ENCODE measurements around the gene HOMER1.

HOMER1 gene, protein sequence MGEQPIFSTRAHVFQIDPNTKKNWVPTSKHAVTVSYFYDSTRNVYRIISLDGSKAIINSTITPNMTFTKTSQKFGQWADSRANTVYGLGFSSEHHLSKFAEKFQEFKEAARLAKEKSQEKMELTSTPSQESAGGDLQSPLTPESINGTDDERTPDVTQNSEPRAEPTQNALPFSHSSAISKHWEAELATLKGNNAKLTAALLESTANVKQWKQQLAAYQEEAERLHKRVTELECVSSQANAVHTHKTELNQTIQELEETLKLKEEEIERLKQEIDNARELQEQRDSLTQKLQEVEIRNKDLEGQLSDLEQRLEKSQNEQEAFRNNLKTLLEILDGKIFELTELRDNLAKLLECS

DNA sequence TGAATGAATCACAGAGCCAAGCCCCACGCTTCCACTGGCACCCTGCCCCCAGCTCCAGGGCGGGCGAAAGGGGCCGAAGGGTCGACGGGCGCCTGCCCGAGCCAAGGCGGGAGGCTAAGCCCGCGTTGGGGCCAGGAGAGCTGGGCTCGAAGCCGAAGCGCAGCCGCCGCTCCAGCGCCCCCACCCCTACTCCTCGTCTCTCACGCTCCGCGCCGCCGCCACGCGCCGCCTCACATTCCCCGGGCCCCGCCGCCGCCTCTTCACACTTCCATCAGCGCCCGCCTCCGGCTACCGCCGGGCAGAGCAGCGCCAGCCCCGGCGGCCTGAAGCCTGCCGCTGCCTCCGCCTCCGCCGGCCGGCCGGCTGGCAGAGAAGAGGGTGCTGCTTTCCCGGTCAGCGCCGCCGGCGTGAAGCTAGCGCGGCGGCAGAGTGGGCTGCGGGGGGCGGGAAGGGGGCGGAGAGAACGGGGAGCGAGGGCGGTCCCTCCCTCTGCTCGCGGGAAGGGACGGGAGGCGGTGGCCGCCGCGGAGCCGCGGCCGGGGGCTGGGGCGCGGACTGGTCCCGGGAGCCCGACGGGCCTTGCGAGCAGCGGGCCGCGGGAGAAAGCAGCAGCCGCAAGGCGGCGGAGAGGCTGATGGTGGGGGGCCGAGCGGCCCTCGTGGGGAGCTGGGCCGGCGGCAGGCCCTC, at the start of gene HOMER1:
Gene HOMER1, minus strand, starts transcription at position 431 of the 687 bp plus-strand sequence. CDS start 1,360 bp downstream, outside the sequence.
- DNase-seq (ENCODE audit: low read depth) = peak; percentile 59

DNA sequence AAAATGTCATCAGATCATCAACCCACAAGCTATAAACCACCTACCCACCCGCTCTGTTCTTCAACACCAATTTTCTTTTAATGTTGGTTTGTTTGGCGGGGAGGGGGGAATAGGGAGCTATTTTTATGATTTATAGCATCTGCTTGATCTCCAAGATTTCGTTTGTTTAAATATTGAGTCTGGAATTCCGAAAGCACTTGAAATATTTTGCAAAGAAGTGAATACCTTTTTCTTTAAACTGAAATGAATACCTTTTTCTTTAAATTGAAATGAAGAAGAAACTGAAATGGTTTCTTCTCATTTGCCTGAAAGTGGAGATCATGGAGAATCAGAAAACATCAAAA, 49.3 kb upstream of the HOMER1 start:
- DNase-seq (ENCODE audit: low read depth) = no peak

DNA sequence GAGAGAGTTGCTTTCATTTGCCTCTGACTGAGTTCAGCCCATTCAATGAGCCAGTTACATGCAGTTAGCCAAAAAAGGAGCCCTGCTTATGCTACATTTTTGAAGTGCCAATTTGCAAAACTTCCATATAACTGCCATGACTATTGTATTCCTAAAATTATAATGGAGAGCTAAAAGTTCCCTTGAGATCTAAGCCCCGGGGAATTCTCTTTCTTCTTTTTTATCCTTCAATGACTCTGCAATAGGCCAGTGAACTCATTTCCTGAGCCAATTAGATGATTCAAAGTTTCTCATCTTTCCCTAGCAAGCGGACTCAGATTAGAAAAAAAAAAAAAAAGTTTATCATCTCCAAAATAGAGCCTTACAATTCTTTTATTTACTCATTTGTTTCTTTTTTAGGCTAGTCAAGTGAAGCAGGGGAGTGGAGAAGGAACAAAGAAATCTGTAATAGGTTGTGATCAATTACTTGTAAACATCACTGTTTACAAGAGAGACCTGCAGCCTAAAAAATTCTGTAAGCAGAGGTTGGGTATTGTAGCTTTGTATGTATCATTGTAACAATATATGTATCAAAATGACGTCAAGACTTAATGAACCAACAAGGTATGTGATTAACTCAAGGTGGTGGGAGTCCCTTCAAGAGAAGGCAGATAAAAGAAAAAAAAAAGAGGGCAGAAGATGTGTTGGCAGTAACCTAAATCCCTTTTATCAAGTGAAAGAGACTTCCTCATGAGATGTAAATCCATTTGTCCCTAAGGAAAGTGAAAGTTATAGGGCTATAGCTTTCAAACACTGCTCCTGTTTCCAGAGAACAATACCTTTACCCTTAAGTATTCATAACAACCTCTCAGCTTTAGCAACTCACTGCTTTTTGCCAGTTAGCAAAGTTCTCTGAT, 48.7 kb upstream of the HOMER1 start:
- no peak for DNase-seq (ENCODE audit: low read depth)

DNA sequence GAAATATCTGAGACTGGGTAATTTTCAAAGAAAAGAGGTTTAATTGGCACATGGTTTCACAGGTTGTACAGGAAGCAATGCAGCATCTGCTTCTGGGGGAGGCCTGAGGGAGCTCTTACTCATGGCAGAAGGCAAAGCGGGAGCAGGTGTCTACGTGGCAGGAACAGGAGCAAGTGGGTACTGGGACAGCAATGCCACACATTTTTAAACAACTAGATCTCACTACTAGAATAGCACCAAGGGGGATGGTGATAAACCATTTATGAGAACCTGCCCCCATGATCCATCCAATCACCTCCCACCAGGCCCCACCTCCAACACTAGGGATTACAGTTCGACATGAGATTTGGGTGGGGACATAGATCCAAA, 47.6 kb upstream of the HOMER1 start:
- peak; percentile 3 for DNase-seq (ENCODE audit: low read depth)

DNA sequence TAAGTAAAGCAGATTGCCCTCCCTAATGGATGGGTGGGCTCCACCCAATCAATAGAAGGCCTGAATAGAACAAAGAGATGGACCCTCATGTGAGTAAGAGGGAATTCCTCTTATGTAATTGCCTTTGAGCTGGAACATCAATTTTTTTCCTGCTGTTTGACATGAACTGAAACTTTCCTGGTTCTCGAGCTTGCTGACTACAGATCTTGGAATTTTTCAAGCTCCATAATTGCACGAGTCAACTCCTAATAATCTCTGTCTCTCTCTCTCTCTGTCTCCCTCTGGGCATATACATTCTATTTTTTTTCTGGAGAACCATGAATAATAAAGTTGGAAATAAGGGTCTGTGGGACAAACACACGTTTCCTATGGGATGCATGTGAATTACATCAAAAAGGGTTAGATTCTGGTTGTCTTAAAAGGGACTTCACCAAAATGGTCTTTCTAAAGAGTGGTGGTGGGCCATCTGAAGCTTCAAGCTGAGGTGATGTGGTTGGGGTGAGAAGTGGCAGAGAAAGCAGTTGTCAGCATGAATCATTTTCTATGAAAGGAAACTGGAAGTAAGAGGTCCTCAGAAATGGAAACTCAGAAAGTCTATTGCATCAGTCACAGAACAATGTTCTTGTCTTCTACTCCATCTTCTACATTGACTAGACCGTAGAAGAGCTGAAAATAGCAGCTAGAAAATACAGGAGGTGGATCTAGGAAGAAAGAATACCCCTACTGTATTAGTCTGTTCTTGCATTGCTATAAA, 47.0 kb upstream of the HOMER1 start:
- DNase-seq (ENCODE audit: low read depth) = no peak

DNA sequence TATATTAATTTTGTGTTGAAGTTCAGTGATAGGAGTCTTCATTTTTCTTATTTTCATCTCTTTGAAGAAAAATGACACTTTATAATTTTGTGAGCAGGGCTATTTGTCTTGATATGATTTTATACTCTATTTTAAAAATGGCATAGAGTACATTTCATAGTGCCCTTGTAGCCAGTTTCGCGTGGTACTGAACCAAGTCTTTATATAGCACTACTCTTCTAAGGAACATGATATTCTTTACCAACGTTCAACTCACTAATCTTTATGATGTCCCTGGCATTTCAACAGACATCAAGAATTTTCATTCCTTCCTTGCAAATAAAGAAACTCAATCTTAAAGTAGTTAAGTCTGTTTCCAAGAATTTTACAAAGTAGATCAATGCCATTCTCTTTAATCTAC, 41.5 kb upstream of the HOMER1 start:
- no peak for DNase-seq (ENCODE audit: low read depth)

DNA sequence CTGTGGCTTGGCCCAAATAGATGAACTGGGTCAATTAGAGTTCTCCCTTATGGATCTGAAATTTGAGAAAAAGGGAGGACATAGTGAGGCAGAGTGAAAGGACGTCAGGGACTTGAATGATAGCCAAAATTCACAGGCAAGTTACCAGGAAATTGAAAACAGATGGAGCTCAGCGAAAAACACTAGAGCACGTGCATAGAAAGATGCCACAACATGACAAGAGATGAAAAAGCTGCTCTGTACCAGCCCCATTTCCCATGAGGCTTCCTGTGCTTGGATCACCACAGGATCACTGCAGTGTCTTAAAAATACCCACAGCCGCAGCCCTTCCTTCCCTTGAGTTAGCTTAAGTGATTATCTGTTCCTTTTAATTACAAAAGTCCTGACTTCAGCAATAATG, 39.0 kb upstream of the HOMER1 start:
- no peak for DNase-seq (ENCODE audit: low read depth)

DNA sequence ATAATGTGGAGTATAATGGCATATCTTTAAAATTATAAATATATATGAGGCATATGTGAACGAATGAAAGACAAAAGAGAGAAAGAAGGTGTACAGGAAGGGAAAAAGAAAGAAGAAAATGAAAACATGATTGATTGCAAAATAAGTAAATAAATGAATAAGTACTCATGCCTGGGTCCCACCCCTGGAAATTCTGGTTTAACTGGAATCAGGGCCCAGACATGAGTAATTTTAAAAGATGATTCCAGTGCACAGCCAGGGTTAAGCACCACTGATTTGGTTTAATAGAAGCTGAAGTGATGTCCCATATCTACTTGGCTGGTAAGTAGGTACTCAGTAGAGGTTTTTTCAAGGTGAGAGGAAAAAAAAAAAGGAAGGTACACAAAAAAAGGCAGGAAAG, 34.0 kb upstream of the HOMER1 start:
- DNase-seq (ENCODE audit: low read depth) = no peak

DNA sequence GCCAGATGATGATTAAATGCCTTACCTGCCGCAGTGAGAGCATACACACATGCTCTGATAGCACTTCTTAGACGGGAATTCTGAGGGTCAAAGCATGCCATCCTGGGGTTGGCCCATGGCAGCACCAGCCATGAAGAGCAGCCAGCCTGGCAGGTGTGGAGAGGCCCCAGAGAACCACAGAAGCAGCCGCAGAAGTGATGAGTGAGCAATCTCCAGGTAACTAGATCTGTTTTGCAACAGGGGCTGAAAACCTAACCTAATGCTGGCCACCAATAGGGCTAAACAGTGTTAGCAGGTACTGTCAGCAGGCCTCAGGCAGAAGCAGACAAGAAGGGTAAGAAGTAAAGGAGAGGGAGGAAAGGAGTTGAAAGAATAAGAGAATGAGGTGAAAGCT, 33.5 kb upstream of the HOMER1 start:
- DNase-seq (ENCODE audit: low read depth) = no peak

DNA sequence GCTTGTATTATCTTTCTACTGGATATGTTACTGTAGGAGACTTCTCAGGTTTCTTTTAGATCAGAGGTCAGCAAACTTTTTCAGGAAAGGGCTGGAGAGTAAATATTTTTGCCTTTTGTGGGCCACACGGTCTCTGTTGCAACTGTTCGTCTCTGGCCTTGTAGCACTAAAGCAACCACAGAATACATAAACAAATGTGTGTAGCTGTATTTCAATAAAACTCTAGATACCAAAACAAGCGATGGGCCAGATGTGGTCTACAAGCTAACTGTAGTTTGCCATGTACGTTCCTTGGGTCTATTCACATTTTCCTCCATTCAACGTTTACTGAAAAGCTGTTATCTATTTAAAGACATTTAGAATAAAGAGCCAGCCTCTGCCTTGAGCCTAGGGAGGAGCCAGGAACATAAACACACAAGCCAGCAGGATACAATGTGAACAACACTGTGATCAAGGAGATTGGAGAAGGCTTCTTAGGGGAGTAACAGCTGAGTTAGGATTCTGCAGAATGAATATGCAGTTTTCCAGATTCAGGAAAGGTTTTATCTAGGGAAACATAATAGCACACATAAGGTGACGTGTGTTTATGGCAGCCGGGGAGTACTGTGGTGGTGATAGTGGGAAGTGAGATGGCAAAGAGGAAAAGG, 33.0 kb upstream of the HOMER1 start:
- no peak for DNase-seq (ENCODE audit: low read depth)

DNA sequence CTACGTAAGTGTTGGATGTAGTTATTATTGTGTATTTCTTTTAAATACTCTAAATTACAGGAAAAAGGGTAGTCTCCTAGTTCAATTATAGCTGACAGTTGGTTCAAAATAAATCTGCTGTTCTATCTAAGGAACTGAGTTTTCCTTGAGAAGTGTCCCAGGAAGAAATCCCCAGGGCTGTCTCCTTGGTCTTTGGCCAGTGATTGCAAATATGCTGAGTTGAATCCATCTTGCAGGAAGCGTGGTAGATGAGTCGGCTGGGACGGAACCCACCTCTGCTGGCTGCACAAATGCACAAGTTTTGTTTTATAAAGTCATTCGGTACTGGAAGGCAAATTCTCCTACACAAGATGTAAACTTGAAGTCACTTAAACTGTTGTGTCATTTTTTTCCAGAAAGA, 30.2 kb upstream of the HOMER1 start:
- no peak for DNase-seq (ENCODE audit: low read depth)

DNA sequence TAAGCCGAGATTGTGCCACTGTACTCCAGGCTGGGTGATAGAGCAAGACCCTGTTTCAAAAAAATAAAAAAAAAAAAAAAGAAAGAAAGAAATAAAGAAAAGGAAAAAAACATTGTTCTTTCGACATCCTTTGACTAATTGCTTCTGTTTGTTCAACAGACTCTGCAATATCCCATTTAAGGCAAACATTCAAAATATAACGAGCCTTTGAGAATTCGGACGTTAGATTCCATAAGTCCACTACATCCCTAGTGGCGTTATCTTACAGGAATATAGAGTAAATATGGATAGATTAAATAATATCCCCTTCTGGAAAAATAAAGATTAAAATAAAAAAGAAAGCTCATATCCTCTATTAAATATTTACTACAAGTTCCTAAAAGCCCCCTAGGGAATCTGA, 27.0 kb upstream of the HOMER1 start:
- DNase-seq (ENCODE audit: low read depth) = no peak

DNA sequence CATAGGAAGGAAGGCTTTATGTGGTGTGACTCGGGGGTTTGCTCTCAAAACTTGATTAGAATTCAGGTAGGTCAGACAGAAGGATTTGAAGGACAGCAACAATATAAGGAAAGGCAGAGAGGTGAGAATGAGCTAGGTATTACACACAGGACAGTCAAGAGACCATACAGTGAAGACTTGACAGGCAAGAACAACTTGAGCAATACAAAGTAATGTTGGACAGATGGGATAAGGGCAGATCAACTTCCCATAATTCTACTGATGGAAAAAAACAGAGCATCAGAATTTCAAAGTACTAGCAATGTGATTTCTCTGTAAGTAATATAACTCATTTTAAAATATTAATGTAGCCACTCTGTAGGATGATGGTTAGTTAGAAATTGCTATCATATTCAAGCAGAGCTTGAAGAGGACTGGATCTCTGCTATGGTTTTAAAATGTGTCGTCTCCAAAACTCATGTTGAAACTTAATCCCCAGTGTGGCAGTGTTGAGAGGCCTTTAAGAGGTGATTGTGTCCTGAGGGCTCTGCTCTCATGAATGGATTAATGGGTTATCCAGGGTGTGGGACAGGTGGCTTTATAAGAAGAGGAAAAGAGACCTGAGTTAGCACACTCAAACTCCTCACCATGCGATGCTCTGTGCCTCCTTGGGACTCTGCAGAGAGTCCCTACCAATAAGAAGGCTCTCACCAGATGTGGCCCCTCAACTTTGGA, 22.4 kb upstream of the HOMER1 start:
- no peak for DNase-seq (ENCODE audit: low read depth)

DNA sequence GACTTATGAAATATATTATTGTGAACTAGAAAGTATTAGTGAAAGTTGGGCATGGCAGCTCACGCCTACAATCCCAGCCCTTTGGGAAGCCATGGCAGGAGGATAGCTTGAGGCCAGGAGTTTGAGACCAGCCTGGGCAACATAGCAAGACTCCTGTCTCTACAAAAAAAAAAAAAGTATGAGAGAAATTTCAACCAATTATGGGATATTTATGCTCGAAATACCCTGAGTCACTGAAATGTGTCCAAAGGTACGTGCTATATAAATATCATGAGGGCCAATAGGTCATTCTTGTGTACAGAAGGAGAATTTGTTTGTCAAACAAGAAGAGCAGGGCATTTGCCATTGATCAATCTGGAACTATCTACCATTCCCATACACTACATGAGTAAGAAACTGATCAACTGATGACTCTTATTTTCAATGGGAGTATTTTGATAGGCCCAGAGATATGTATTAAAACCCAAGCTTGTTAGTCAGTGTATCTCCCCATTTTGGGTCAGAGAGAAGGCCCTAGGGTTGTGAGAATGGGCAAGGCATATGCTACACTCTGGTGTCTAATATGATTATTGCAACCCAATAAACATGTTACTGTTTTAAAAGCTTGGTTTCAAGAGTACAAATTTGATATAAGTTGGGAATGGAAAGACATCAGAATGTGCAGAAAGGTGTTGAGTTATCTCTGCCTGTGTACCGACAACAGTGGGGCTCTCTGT, 21.7 kb upstream of the HOMER1 start:
- DNase-seq (ENCODE audit: low read depth) = no peak

DNA sequence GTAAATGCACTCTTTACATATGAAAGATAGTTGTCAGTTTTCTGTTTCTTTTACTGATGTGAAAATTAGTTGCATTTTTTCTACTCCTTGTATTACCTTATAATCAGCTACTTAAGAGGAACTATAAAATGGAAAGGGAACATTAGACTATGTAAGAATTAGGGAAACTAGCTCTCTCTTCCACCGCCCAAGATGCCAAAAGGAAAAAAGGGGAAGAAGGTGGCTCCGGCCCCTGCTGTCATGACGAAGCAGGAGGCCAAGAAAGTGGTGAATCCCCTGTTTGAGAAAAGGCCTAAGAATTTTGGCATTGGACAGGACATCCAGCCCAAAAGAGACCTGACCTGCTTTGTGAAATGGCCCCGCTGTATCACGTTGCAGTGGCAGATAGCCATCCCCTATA, 15.2 kb upstream of the HOMER1 start:
- DNase-seq (ENCODE audit: low read depth) = no peak

DNA sequence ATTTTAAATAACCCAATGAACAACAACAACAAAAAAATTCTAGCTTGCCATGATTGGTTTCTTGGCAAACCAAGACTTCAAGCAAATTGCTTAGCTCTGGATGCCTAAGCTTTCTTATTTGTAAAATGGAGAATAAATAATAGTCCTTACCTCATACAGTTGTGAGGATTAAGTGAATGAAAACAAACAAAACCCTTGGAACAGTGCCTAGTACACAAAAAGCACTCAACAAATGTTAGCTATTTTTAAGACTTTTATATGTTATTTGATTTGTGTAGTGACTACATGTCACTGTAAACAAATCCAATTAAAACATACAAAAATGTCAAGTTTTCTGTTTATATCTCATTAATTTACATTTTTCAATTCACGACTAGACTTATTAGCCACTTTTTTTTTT, 13.5 kb upstream of the HOMER1 start:
- DNase-seq (ENCODE audit: low read depth) = no peak

DNA sequence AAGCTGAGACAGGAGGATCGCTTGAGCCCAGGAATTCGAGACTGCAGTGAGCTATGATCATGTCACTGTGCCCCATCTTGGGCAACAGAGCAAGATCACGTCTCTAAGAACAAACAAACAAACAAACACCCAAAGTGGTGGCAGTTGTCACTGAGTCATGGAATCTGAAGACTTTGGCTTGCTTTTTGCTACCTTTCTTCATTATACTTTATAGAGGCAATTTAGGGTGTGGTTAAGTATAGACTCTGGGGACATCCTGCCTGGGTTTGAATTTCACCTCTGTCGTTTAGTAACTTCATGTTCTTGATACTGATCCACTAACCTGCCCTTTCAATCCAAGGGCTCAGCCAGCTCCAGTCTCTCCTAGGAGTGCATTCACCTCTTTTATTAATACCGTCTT, 13.0 kb upstream of the HOMER1 start:
- DNase-seq (ENCODE audit: low read depth) = no peak

DNA sequence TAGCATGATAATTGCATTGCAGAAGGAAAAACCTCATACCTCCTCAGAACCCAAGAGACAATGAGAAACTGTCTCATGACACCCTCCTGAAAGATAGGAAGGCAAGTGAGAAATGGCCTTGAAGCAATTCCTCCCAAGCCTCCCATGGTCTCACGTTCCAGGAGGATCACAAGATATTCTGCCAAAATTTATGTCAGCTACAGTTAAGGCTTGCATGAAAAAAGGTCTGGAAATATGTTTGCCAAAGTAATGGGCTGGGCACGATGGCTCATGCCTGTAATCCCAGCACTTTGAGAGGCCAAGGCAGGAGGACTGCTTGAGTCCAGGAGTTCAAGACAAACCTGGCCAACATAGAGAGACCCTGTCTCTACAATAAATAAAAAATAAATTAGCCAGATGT, 12.6 kb upstream of the HOMER1 start:
- no peak for DNase-seq (ENCODE audit: low read depth)

DNA sequence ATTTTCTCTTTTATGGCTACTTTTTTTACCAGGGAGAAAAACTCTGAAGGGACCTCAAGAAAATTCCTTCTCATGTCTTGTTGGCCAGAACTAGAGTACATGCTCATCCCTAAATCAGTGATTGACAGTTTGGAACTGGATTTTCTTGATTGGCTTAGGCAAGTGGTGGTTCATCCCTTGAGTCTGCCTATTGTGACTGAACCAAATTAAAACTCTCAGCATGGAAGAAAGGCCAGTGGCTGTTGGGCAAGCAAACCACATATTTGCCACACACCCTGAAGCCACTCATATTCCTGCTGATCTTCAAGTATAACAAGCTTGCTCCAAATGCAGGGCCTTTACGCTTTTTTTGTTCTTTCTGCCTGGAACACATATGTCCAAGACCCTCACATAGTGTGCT, 7.2 kb upstream of the HOMER1 start:
- DNase-seq (ENCODE audit: low read depth) = no peak

DNA sequence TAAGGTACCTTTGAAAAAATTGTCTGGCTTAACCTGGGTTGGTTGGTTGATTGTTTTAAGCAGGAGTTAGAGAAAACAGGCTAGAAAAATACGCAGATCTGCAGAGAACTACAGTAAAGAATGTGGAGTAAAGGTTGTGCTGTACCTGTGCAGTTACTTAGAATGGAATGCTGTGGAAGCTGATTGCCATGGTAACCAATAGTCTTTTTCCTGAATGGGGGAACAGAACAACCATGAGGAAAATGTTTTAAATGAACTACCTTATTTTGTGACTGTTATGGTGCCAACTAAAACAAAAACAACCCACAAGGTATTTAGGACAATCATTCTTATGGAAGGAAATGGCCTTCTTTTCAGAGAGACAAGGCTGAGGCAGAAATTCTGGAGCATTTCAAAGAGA, 4.8 kb upstream of the HOMER1 start:
- DNase-seq (ENCODE audit: low read depth) = no peak

Data from activated T-helper 9 cell treated with anti-CD3 and anti-CD28 coated beads, Interleukin-2, amount 50 U/mL, for 16 hours (primary cell).